Right kidney (tissue), 1 donor: Measurements from ENCODE around the gene ALDH18A1.

Source experiments
- DNase-seq: peaks from one replicate; pipeline ENCODE4 v3.0.0-alpha.2; 2016

Gene ALDH18A1

GRCh38 chr10:95558593-95559320, 97.8 kb downstream of the ALDH18A1 start:
- DNase-seq = no peak

DNA sequence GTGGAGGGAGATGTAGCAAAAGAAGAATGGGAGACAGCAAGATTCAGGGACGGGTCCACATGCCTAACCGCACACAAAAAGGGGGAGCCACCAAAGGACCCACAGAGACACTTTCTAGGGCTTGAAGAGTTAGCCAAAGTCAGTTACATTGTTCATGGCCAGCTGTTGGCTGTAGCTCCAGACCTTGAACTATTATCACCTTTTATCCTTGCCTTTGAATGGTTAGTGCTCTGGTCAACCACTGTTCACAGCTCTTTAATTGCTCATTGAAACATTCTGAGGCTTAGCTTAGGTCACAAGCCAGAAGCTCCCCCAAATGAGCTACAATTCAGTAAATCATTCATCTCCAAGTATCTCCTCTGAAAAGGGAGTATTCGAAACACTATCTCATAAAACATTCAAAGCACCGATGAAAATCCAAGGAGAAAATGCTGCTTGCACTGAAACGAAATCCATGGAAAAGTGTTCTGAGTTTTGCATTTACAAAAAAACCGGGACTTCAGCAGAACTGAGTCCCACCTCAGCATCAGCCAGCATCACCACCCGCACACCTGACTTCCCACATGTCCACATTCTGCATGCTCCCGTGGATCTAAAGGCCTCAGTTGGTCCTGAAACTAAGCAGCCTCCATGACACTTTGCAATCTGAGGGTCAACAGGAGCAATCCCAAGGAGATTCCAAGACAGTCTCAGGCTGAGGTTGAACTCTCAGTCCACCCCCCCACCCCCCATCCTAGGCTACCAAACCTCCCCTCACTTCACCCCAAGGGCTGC, 99.3 kb downstream of the ALDH18A1 start:
- DNase-seq = no peak
